MM.1S (cell line): ENCODE data around the gene SLC4A4.

Experiments used
- DNase-seq: peaks from one replicate; pipeline ENCODE4 v3.0.0-alpha.2; 2015
- H2AFZ ChIP-seq: fragments of 300-600 bp; sonication (generic); 2 replicates; pipeline ENCODE4 v1.6.0; 2016; ENCODE audit warnings: antibody characterized with exemption, low read length
- H3F3A ChIP-seq: fragments of 300-600 bp; sonication (generic); 2 replicates; pipeline ENCODE4 v1.6.1; 2016; ENCODE audit warnings: mild to moderate bottlenecking, antibody characterized with exemption, low read length, moderate library complexity, mixed read lengths; ENCODE audit not compliant: insufficient read depth
- H3K27ac ChIP-seq: fragments of 300-600 bp; sonication (generic); 2 replicates; pipeline ENCODE4 v1.5.1; 2016; ENCODE audit warnings: mild to moderate bottlenecking, low read length
- H3K27me3 ChIP-seq: fragments of 300-600 bp; sonication (generic); replicated peaks from 2 replicates; pipeline ENCODE4 v1.6.0; 2016; ENCODE audit warnings: low read length; ENCODE audit not compliant: insufficient read depth
- H3K36me3 ChIP-seq: fragments of 300-600 bp; sonication (generic); replicated peaks from 2 replicates; pipeline ENCODE4 v1.6.1; 2016; ENCODE audit warnings: mild to moderate bottlenecking, low read length, mixed read lengths; ENCODE audit not compliant: insufficient read depth
- H3K4me1 ChIP-seq: fragments of 300-600 bp; sonication (generic); 2 replicates; pipeline ENCODE4 v1.6.1; 2016; ENCODE audit warnings: low read length, mixed read lengths
- H3K4me2 ChIP-seq: fragments of 300-600 bp; sonication (generic); 2 replicates; pipeline ENCODE4 v1.6.0; 2016; ENCODE audit warnings: low read depth, low read length
- H3K4me3 ChIP-seq: fragments of 300-600 bp; sonication (generic); 2 replicates; pipeline ENCODE4 v1.5.1; 2016; ENCODE audit warnings: low read length, mixed read lengths
- H3K79me2 ChIP-seq: fragments of 300-600 bp; sonication (generic); 2 replicates; pipeline ENCODE4 v1.6.1; 2016; ENCODE audit warnings: mixed run types, low read length, mixed read lengths
- H3K9ac ChIP-seq: fragments of 300-600 bp; sonication (generic); 2 replicates; pipeline ENCODE4 v1.6.1; 2016; ENCODE audit warnings: low read length, mixed read lengths
- H3K9me2 ChIP-seq: fragments of 300-600 bp; sonication (generic); replicated peaks from 2 replicates; pipeline ENCODE4 v1.6.1; 2016; ENCODE audit warnings: mild to moderate bottlenecking, low read length, mixed read lengths; ENCODE audit not compliant: insufficient read depth
- H3K9me3 ChIP-seq: fragments of 300-600 bp; sonication (generic); replicated peaks from 2 replicates; pipeline ENCODE4 v1.6.1; 2016; ENCODE audit warnings: mild to moderate bottlenecking, low read length, mixed read lengths; ENCODE audit not compliant: insufficient read depth
- H4K20me1 ChIP-seq: fragments of 300-600 bp; sonication (generic); 2 replicates; pipeline ENCODE4 v1.6.1; 2016; ENCODE audit warnings: mild to moderate bottlenecking, low read length, moderate library complexity, mixed read lengths; ENCODE audit not compliant: insufficient read depth
- EZH2 ChIP-seq: fragments of 300-600 bp; sonication (generic); optimal IDR thresholded peaks from 2 replicates; pipeline ENCODE3; 2017; ENCODE audit warnings: low read depth, mild to moderate bottlenecking, antibody characterized with exemption, low read length, mixed read lengths
- EZH2phosphoT487 ChIP-seq: fragments of 300-600 bp; sonication (generic); IDR thresholded peaks from 2 replicates; pipeline ENCODE4 v1.6.1; 2018; ENCODE audit warnings: antibody characterized with exemption, low read length
- TF ChIP-seq, protein P1 (sequence below): fragments of 300-600 bp; sonication (generic); IDR thresholded peaks from 2 replicates; pipeline ENCODE4 v1.5.1; 2016; ENCODE audit warnings: antibody characterized with exemption, low read length, mixed read lengths

SLC4A4 gene

GRCh38 chr4:71382125-71382899, 43.5 kb downstream of the SLC4A4 start:
- no peaks in the 10 kb centered on the region for H3K79me2 ChIP-seq
- H3K36me3 ChIP-seq = no peaks in the 10 kb centered on the region
- H3K9me3 ChIP-seq = no peaks in the 10 kb centered on the region
- H3K27ac ChIP-seq = no peak overlapping the region
- H3K9ac ChIP-seq = no peak overlapping the region
- DNase-seq = no peak
- H2AFZ ChIP-seq = no peak overlapping the region
- no peaks in the 10 kb centered on the region for H3K9me2 ChIP-seq
- no peaks in the 10 kb centered on the region for H3K27me3 ChIP-seq
- no peaks in the 10 kb centered on the region for H3F3A ChIP-seq
- TF ChIP-seq, protein P1, sequence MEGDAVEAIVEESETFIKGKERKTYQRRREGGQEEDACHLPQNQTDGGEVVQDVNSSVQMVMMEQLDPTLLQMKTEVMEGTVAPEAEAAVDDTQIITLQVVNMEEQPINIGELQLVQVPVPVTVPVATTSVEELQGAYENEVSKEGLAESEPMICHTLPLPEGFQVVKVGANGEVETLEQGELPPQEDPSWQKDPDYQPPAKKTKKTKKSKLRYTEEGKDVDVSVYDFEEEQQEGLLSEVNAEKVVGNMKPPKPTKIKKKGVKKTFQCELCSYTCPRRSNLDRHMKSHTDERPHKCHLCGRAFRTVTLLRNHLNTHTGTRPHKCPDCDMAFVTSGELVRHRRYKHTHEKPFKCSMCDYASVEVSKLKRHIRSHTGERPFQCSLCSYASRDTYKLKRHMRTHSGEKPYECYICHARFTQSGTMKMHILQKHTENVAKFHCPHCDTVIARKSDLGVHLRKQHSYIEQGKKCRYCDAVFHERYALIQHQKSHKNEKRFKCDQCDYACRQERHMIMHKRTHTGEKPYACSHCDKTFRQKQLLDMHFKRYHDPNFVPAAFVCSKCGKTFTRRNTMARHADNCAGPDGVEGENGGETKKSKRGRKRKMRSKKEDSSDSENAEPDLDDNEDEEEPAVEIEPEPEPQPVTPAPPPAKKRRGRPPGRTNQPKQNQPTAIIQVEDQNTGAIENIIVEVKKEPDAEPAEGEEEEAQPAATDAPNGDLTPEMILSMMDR = no peak
- TF ChIP-seq EZH2phosphoT487 (no peak), EZH2 (no peak)
- H3K4me3 ChIP-seq = no peak overlapping the region
- H4K20me1 ChIP-seq = no peaks in the 10 kb centered on the region
- H3K4me1 ChIP-seq = no peaks in the 10 kb centered on the region
- H3K4me2 ChIP-seq = no peak overlapping the region

DNA sequence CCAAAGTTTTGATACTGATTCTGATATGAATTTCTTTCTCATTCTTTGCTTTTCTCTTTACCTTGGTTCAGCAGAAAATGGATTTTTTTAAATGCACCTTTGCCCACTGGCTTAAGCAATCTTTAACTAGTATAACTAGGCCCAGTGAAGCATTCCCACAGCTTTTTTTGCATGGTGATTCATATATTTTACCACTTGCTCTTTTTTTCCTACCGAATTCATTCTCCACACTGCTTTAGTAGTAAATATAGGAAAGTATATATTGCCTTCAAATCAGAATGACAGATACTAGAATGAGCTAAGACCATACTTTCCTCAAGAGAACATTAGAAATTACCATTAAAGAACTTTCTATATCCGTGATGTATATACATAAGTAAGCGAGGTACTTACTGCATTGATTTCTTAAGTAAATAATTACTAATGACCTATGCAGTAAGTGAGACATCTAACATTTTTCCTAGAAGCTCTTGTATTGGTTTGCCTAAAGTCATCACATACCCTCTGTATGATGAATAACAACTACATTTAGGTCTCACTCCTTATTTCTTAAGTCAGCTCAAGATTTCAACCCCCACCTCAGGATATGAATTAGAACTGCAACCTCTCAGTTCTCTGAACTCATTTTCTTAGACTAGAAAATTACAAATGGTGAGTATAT, 44.2 kb downstream of the SLC4A4 start:
- Histone ChIP-seq H3K4me2 (no peak overlapping the region), H3K9me2 (no peaks in the 10 kb centered on the region), H3K4me1 (no peaks in the 10 kb centered on the region), H3K36me3 (no peaks in the 10 kb centered on the region), H3K27ac (no peak overlapping the region), H3F3A (no peaks in the 10 kb centered on the region), H3K79me2 (no peaks in the 10 kb centered on the region), H3K4me3 (no peak overlapping the region), H3K27me3 (no peaks in the 10 kb centered on the region), H3K9me3 (no peaks in the 10 kb centered on the region), H3K9ac (no peak overlapping the region), H4K20me1 (no peaks in the 10 kb centered on the region), H2AFZ (no peak overlapping the region)
- TF ChIP-seq EZH2 = no peak
- DNase-seq = no peak

- TF ChIP-seq, protein P1 = no peak
- TF ChIP-seq EZH2 = no peak
- no peak for TF ChIP-seq EZH2phosphoT487
- no peaks in the 10 kb centered on the region for H3K27me3 ChIP-seq
- H3K36me3 ChIP-seq = no peaks in the 10 kb centered on the region
- H2AFZ ChIP-seq = no peak overlapping the region
- H3K4me1 ChIP-seq = no peaks in the 10 kb centered on the region
- H3K79me2 ChIP-seq = no peaks in the 10 kb centered on the region
- H3K9me3 ChIP-seq = no peaks in the 10 kb centered on the region
- DNase-seq = no peak
- H3K4me2 ChIP-seq = no peak overlapping the region
- H4K20me1 ChIP-seq = no peaks in the 10 kb centered on the region
- H3F3A ChIP-seq = no peaks in the 10 kb centered on the region
- H3K9me2 ChIP-seq = no peaks in the 10 kb centered on the region
- no peak overlapping the region for H3K9ac ChIP-seq
- no peak overlapping the region for H3K4me3 ChIP-seq
- H3K27ac ChIP-seq = no peak overlapping the region
Measured at GRCh38 chr4:71383984-71384383, 45.2 kb downstream of the SLC4A4 start.
